ENCODE data around the gene AADACL2. TPM values are rescaled to one million over a fixed set of nuclear protein-coding genes. Genes with fewer than 3 reads are reported as not detected.

Gene AADACL2
- total RNA-seq, 6 experiments from 2014 or later = not detected

DNA sequence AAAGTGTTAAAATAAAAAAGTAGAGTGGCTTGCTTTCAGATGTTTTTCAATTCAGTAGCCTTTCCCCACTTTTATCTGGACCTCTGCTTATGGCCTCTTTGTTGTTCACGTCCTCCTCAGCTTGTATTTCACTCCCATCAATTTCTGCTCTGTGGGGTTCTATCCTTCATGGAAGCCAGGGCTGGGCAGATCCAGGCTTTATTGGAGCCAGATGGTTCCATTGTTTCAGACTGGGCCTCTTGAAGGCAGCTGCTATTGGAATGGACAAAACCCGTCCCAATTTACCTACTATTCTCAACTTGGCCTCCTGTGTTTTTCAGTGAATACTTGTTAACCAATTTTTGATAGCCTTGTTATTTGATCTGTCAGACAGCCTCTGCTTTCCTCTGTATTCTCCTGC lies 10.9 kb upstream of the AADACL2 start:
- TF ChIP-seq, protein P1, sequence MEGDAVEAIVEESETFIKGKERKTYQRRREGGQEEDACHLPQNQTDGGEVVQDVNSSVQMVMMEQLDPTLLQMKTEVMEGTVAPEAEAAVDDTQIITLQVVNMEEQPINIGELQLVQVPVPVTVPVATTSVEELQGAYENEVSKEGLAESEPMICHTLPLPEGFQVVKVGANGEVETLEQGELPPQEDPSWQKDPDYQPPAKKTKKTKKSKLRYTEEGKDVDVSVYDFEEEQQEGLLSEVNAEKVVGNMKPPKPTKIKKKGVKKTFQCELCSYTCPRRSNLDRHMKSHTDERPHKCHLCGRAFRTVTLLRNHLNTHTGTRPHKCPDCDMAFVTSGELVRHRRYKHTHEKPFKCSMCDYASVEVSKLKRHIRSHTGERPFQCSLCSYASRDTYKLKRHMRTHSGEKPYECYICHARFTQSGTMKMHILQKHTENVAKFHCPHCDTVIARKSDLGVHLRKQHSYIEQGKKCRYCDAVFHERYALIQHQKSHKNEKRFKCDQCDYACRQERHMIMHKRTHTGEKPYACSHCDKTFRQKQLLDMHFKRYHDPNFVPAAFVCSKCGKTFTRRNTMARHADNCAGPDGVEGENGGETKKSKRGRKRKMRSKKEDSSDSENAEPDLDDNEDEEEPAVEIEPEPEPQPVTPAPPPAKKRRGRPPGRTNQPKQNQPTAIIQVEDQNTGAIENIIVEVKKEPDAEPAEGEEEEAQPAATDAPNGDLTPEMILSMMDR (IDR thresholded peaks at IDR 0.05) = no peak
- peaks cover 4% of the 10 kb centered on the region; the same call in 1 of the 2 replicates for H3K27me3 Mint-ChIP-seq (ENCODE audit: insufficient read depth)
- no peaks in the 10 kb centered on the region for H3K4me1 Mint-ChIP-seq (ENCODE audit: low read depth)
- DNase-seq = no peak
- no peak overlapping the region for H3K27ac Mint-ChIP-seq
- no peak overlapping the region for H3K4me3 Mint-ChIP-seq
- H3K9me3 Mint-ChIP-seq = no peaks in the 10 kb centered on the region
- H3K36me3 Mint-ChIP-seq (ENCODE audit: low read depth) = no peaks in the 10 kb centered on the region

- TF ChIP-seq, protein P1 (IDR thresholded peaks at IDR 0.05) = no peak
Measured at GRCh38 chr3:151724576-151725562, 8.9 kb upstream of the AADACL2 start.

DNA sequence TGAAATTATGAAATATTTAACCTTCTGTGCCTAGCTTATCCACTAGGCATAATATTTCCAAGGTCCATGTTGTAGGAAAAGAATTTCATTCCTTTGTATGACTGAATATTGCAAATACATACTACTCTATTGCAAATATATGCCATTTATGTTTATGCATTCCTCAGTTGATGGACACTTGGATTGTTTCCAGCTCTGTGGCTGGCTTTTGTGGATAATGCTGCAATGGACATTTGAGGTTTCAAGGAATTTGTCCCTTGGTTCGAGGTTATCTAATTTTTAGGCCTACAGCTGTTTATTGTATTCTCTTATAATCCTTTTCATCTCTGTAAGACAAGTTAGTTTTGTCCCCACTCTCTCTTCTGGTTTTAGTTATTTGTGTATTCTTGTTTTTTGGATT lies 7.7 kb upstream of the AADACL2 start:
- no peaks in the 10 kb centered on the region for H3K36me3 Mint-ChIP-seq (ENCODE audit: low read depth)
- H3K9me3 Mint-ChIP-seq = no peaks in the 10 kb centered on the region
- TF ChIP-seq, protein P1 (IDR thresholded peaks at IDR 0.05) = no peak
- DNase-seq = no peak
- H3K4me3 Mint-ChIP-seq = no peak overlapping the region
- no peak overlapping the region; the same call in 1 of the 2 replicates for H3K27ac Mint-ChIP-seq
- H3K4me1 Mint-ChIP-seq (ENCODE audit: low read depth) = no peaks in the 10 kb centered on the region
- H3K27me3 Mint-ChIP-seq (ENCODE audit: insufficient read depth) = peaks cover 4% of the 10 kb centered on the region; the same call in 1 of the 2 replicates

More at GRCh38 chr3:151724576-151725562, 8.9 kb upstream of the AADACL2 start:
- Mint-ChIP-seq H3K4me1 (ENCODE audit: low read depth) (no peaks in the 10 kb centered on the region), H3K9me3 (no peaks in the 10 kb centered on the region), H3K27ac (no peak overlapping the region), H3K27me3 (ENCODE audit: insufficient read depth) (peaks cover 4% of the 10 kb centered on the region; the same call in 1 of the 2 replicates), H3K36me3 (ENCODE audit: low read depth) (no peaks in the 10 kb centered on the region), H3K4me3 (no peak overlapping the region)
- DNase-seq = no peak

DNA sequence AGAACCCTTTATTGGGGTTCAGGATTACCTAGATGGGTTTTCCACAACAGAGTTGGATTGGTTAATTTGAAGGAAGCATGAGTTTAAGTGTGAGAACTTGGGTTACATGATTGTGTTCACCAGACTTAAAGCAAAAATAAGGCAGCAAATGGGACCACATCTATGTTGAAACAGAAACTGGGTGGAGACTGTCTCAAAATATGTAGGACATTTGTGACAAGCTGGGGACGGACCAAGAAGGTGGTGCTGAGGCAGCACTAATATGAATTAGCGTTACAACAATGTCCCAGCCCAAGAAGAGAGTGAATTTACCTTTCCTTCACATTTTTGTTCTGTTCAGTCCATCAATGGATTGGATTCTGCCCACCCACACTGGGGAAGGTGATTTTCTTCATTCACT lies 866 bp upstream of the AADACL2 start:
- TF ChIP-seq, protein P1 (IDR thresholded peaks at IDR 0.05) = no peak
- H3K27ac Mint-ChIP-seq = no peak overlapping the region
- H3K36me3 Mint-ChIP-seq (ENCODE audit: low read depth) = no peaks in the 10 kb centered on the region
- no peak overlapping the region for H3K4me3 Mint-ChIP-seq
- DNase-seq = no peak
- H3K9me3 Mint-ChIP-seq = no peaks in the 10 kb centered on the region
- H3K27me3 Mint-ChIP-seq (ENCODE audit: insufficient read depth) = no peaks in the 10 kb centered on the region
- no peaks in the 10 kb centered on the region for H3K4me1 Mint-ChIP-seq (ENCODE audit: low read depth)

DNA sequence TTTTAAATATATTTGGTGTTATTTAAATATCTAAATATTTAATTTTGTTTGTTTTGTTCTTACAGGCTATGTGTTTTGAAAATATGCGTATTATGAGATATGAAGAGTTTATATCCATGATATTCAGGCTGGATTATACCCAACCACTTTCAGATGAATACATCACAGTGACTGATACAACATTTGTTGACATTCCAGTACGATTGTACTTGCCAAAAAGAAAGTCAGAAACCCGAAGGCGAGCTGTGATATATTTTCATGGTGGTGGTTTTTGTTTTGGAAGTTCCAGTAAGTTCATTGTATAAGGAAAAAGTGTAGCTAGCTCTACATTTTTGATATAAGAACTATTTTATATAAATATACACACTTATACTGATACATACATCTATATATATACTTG lies 6.9 kb downstream of the AADACL2 start:
- H3K27me3 Mint-ChIP-seq (ENCODE audit: insufficient read depth) = peaks cover 11% of the 10 kb centered on the region
- DNase-seq = no peak
- no peaks in the 10 kb centered on the region for H3K4me1 Mint-ChIP-seq (ENCODE audit: low read depth)
- TF ChIP-seq, protein P1 (IDR thresholded peaks at IDR 0.05) = no peak
- no peak overlapping the region for H3K4me3 Mint-ChIP-seq
- H3K27ac Mint-ChIP-seq = no peak overlapping the region
- H3K9me3 Mint-ChIP-seq = no peaks in the 10 kb centered on the region
- H3K36me3 Mint-ChIP-seq (ENCODE audit: low read depth) = no peaks in the 10 kb centered on the region
